Left lung (tissue), 10 donors: ENCODE data around the gene CPED1. TPM values are rescaled to one million over a fixed set of nuclear protein-coding genes. Genes with fewer than 3 reads are reported as not detected.
"Not testable (repeated sequence)": the region's sequence is repeated elsewhere in the genome, so short reads cannot be mapped to it uniquely, and the experiment has no call there.

ENCODE experiments used
- ATAC-seq: fragments of 200-7000 bp; cut with Tn5 transposase; one replicate; pipeline ENCODE4 v1.9.1; 2020; ENCODE audit warnings: moderate library complexity
- DNase-seq, 4 donors: peaks; one replicate each; pipeline ENCODE4 v3.0.0-alpha.2; 2013 to 2020
- H3K27ac ChIP-seq, 2 donors: fragments of 200-600 bp; sonication (generic) in 1 of 2; one replicate each; pipeline versions ENCODE4 v1.5.0 to v1.8.0; 2020 to 2021
- H3K27me3 ChIP-seq, 2 donors: fragments of 200-600 bp; sonication (generic) in 1 of 2; one replicate each; pipeline versions ENCODE4 v1.5.0 to v1.8.0; 2020 to 2021
- H3K36me3 ChIP-seq, 2 donors: fragments of 200-600 bp; sonication (generic) in 1 of 2; one replicate each; pipeline versions ENCODE4 v1.5.0 to v1.8.0; 2020 to 2021
- H3K4me1 ChIP-seq, 2 donors: fragments of 200-600 bp; one replicate each; pipeline ENCODE4 v1.8.0; 2021
- H3K4me3 ChIP-seq, 2 donors: fragments of 200-600 bp; sonication (generic) in 1 of 2; one replicate each; pipeline versions ENCODE4 v1.5.0 to v1.8.0; 2020 to 2021; ENCODE audit warnings: mild to moderate bottlenecking in 1 of 2
- H3K9me3 ChIP-seq, 2 donors: fragments of 200-600 bp; sonication (generic) in 1 of 2; one replicate each; pipeline versions ENCODE4 v1.5.0 to v1.8.0; 2020 to 2021
- CTCF ChIP-seq, 2 donors: fragments of 200-600 bp; sonication (generic) in 1 of 2; IDR thresholded peaks; one replicate each; pipeline versions ENCODE4 v1.5.0 to v1.8.0; 2021; ENCODE audit warnings: antibody characterized with exemption in 2 of 2
- intact Hi-C, 2 donors: fragments of 100-400 bp; cut with DNase I; formaldehyde crosslinking; loops; one replicate each; pipeline versions ENCODE4 v1.11.2 to v1.14.2; 2022
- polyA plus RNA-seq, 6 donors: library from polyadenylated mRNA; unstranded; fragments of 120-200 nt; gene quantifications; one replicate each; pipeline ENCODE4 v1.2.1, GENCODE V29; 2013; ENCODE audit not compliant: insufficient read length in 6 of 6
- total RNA-seq, 2 donors: library from RNA; stranded (reverse); fragmentation: NEBNext Ultra II Directional; extraction: Animal tissue kit (Norgen Biotek cat#: 25700); gene quantifications; one replicate each; pipeline ENCODE4 v1.2.1, GENCODE V29; 2021
- donor health status: DM: no; HTN: yes; CAD: no.
- donor health status: DM: no; HTN: no; CAD: no.

The CPED1 gene
- total and polyA plus RNA-seq, 8 donors: 8.8 to 29.6 (median 22.8) TPM

GRCh38 chr7:121062671-121063279, 74.3 kb downstream of the CPED1 start:
- Histone ChIP-seq H3K4me3 (no peak overlapping the region), H3K36me3 (no peaks in the 10 kb centered on the region), H3K4me1 (no peaks in the 10 kb centered on the region), H3K27me3 (no peaks in the 10 kb centered on the region), H3K9me3 (no peaks in the 10 kb centered on the region), H3K27ac (no peak overlapping the region)
- TF ChIP-seq CTCF (IDR thresholded peaks at IDR 0.05): no peak
- DNase-seq: no peak
- ATAC-seq: no peak
- intact Hi-C loops: no loop called here

GRCh38 chr7:121067717-121068116, 79.2 kb downstream of the CPED1 start:
- H3K4me3 ChIP-seq, H3K36me3 ChIP-seq, H3K4me1 ChIP-seq, DNase-seq, ATAC-seq, intact Hi-C loops, H3K27me3 ChIP-seq, H3K9me3 ChIP-seq, H3K27ac ChIP-seq: not testable (repeated sequence)

GRCh38 chr7:121069346-121070100, 81.0 kb downstream of the CPED1 start:
- no peak overlapping the region for H3K27ac ChIP-seq
- intact Hi-C loops: no loop called here
- ATAC-seq: no peak

GRCh38 chr7:121071132-121071531, 82.6 kb downstream of the CPED1 start:
- no peak for TF ChIP-seq CTCF (IDR thresholded peaks at IDR 0.05)
- no peak overlapping the region for H3K4me3 ChIP-seq
- DNase-seq (no peak), ATAC-seq (no peak)
- H3K36me3 ChIP-seq: no peaks in the 10 kb centered on the region
- no peaks in the 10 kb centered on the region for H3K27me3 ChIP-seq
- H3K9me3 ChIP-seq: no peaks in the 10 kb centered on the region
- no peaks in the 10 kb centered on the region for H3K4me1 ChIP-seq
- H3K27ac ChIP-seq: no peak overlapping the region
- intact Hi-C loops: no loop called here

More at GRCh38 chr7:121069346-121070100, 81.0 kb downstream of the CPED1 start:
- Histone ChIP-seq H3K27me3 (no peaks in the 10 kb centered on the region), H3K36me3 (no peaks in the 10 kb centered on the region), H3K4me3 (no peak overlapping the region), H3K9me3 (no peaks in the 10 kb centered on the region), H3K4me1 (no peaks in the 10 kb centered on the region)
- DNase-seq: no peak
- TF ChIP-seq CTCF (IDR thresholded peaks at IDR 0.05): no peak

GRCh38 chr7:121071662-121072061, 83.2 kb downstream of the CPED1 start:
- H3K4me1 ChIP-seq: no peaks in the 10 kb centered on the region
- H3K27ac ChIP-seq: no peak overlapping the region
- intact Hi-C loops: no loop called here
- no peak overlapping the region for H3K4me3 ChIP-seq
- DNase-seq: no peak
- H3K36me3 ChIP-seq: no peaks in the 10 kb centered on the region
- no peaks in the 10 kb centered on the region for H3K9me3 ChIP-seq
- no peak for ATAC-seq
- TF ChIP-seq CTCF (IDR thresholded peaks at IDR 0.05): no peak
- H3K27me3 ChIP-seq: no peaks in the 10 kb centered on the region
